WERI-Rb-1 (cell line): ENCODE data around the gene TSPAN32.

ENCODE experiments used
- DNase-seq: peaks from one replicate; pipeline ENCODE4 v3.0.0-alpha.2; 2020
- H3K27ac ChIP-seq: fragments of 250-450 bp; sonication (Bioruptor Pico); 2 replicates; pipeline ENCODE4 v1.5.1; 2020; ENCODE audit warnings: mild to moderate bottlenecking, moderate library complexity
- H3K27me3 ChIP-seq: fragments of 250-450 bp; sonication (Bioruptor Pico); 2 replicates; pipeline ENCODE4 v1.5.1; 2021; ENCODE audit warnings: mild to moderate bottlenecking, low read depth, moderate library complexity; ENCODE audit not compliant: insufficient read depth, severe bottlenecking
- H3K36me3 ChIP-seq: fragments of 250-450 bp; sonication (Bioruptor Pico); 2 replicates; pipeline ENCODE4 v1.5.1; 2020; ENCODE audit warnings: mild to moderate bottlenecking, moderate library complexity
- H3K4me3 ChIP-seq: 2 replicates; pipeline ENCODE4 v1.5.1; 2011; ENCODE audit warnings: low read depth, mild to moderate bottlenecking, control low read depth, low read length
- H3K9me3 ChIP-seq: fragments of 250-450 bp; sonication (Bioruptor Pico); 2 replicates; pipeline ENCODE4 v1.5.1; 2021; ENCODE audit warnings: mild to moderate bottlenecking, moderate library complexity; ENCODE audit not compliant: severe bottlenecking
- CTCF ChIP-seq: IDR thresholded peaks from 2 replicates; pipeline ENCODE4 v1.5.1; 2011; ENCODE audit warnings: low read depth, mild to moderate bottlenecking, control low read depth, inconsistent platforms, low read length

Gene TSPAN32

GRCh38 chr11:2259466-2259830, 42.4 kb upstream of the TSPAN32 start:
- TF ChIP-seq CTCF: no peak
- Histone ChIP-seq H3K27me3 (peaks cover 24% of the 10 kb centered on the region), H3K9me3 (peaks cover 5% of the 10 kb centered on the region), H3K27ac (no peak overlapping the region), H3K36me3 (no peaks in the 10 kb centered on the region), H3K4me3 (no peak overlapping the region)
- DNase-seq: no peak

GRCh38 chr11:2259897-2260451, 41.8 kb upstream of the TSPAN32 start:
- Histone ChIP-seq H3K36me3 (no peaks in the 10 kb centered on the region), H3K4me3 (no peak overlapping the region), H3K9me3 (peaks cover 1% of the 10 kb centered on the region), H3K27me3 (peaks cover 30% of the 10 kb centered on the region), H3K27ac (no peak overlapping the region)
- no peak for DNase-seq
- TF ChIP-seq CTCF: no peak

GRCh38 chr11:2260491-2261364, 41.1 kb upstream of the TSPAN32 start:
- Histone ChIP-seq H3K27me3 (peaks cover 35% of the 10 kb centered on the region), H3K9me3 (no peaks in the 10 kb centered on the region), H3K4me3 (no peak overlapping the region), H3K36me3 (no peaks in the 10 kb centered on the region), H3K27ac (no peak overlapping the region)
- no peak for TF ChIP-seq CTCF
- DNase-seq: no peak

GRCh38 chr11:2261436-2262230, 40.2 kb upstream of the TSPAN32 start:
- Histone ChIP-seq H3K36me3 (no peaks in the 10 kb centered on the region), H3K27ac (no peak overlapping the region), H3K27me3 (peaks cover 38% of the 10 kb centered on the region), H3K9me3 (no peaks in the 10 kb centered on the region), H3K4me3 (no peak overlapping the region)
- TF ChIP-seq CTCF: no peak
- no peak for DNase-seq

- no peaks in the 10 kb centered on the region for H3K9me3 ChIP-seq
- TF ChIP-seq CTCF: no peak
- H3K36me3 ChIP-seq: no peaks in the 10 kb centered on the region
- no peak for DNase-seq
- peaks cover 45% of the 10 kb centered on the region for H3K27me3 ChIP-seq
- no peak overlapping the region for H3K4me3 ChIP-seq
- no peak overlapping the region for H3K27ac ChIP-seq
These were observed 39.3 kb upstream of the TSPAN32 start for GRCh38 chr11:2262301-2263070.
